SK-N-SH treated with all-trans-retinoic acid at 6 μM for 48 hours (cell line): ENCODE measurements around the gene CPXM2.

Experiments used
- BACH2 ChIP-seq: fragments of 250-450 bp; sonication (Bioruptor Pico); IDR thresholded peaks from 2 replicates; pipeline ENCODE4 v1.9.0; 2021; ENCODE audit warnings: mild to moderate bottlenecking, borderline replicate concordance
- ZFP3 ChIP-seq: fragments of 250-450 bp; sonication (Bioruptor Pico); IDR thresholded peaks from 2 replicates; pipeline ENCODE4 v1.5.0; 2020; ENCODE audit warnings: mild to moderate bottlenecking, moderate library complexity
- ZNF565 ChIP-seq: fragments of 450-650 bp; formaldehyde crosslinking; conservative IDR thresholded peaks from 2 replicates; pipeline ENCODE4 v1.5.0; 2020; ENCODE audit warnings: low read depth, mild to moderate bottlenecking, moderate library complexity

DNA sequence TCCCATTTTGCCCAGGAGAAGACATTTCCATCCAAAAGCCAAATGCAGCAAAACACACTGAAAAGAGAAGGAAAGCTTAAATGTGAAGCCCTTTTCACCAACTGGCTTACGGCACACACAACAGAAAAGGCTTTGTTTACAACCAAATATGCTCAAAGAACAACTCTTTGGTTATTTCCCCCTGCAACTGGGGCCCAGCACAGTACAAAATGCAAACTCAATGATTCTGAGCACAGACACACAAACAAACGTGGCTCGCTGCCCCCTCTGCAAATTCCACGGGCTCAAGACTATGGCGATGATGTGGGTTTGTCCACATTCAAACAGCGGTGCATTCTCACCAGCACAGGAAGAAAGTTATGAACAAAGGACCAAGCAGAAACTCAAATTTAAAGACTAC lies 5.3 kb downstream of the CPXM2 start:
- TF ChIP-seq BACH2 (CRISPR knock-in tag) (no peak), ZFP3 (CRISPR knock-in tag) (no peak), ZNF565 (CRISPR knock-in tag) (no peak)
